Nephron progenitor cell (in vitro differentiated cells): ENCODE results near the gene BEGAIN.
A peak's percentile ranks its signal among the peaks of the same experiment; 100 is the strongest.

ENCODE experiments used
- DNase-seq: peaks from one replicate; pipeline ENCODE4 v3.0.0; 2021
- H3K27ac Mint-ChIP-seq: 2 replicates; pipeline ENCODE4 v1.8.0; 2021; ENCODE audit warnings: mild to moderate bottlenecking, moderate library complexity, mixed read lengths
- H3K27me3 Mint-ChIP-seq: 2 replicates; pipeline ENCODE4 v1.8.0; 2021; ENCODE audit warnings: mild to moderate bottlenecking, low read depth, mixed read lengths; ENCODE audit not compliant: poor library complexity
- H3K36me3 Mint-ChIP-seq: 2 replicates; pipeline ENCODE4 v1.8.0; 2021; ENCODE audit warnings: low read depth, mixed read lengths
- H3K4me1 Mint-ChIP-seq: 2 replicates; pipeline ENCODE4 v1.8.0; 2021; ENCODE audit warnings: mixed read lengths
- H3K4me3 Mint-ChIP-seq: 2 replicates; pipeline ENCODE4 v1.8.0; 2021; ENCODE audit warnings: mild to moderate bottlenecking, moderate library complexity, mixed read lengths
- H3K9me3 Mint-ChIP-seq: 2 replicates; pipeline ENCODE4 v1.8.0; 2021; ENCODE audit warnings: mild to moderate bottlenecking, moderate library complexity, mixed read lengths
- TF ChIP-seq, protein P1 (sequence below): fragments of 200-600 bp; sonication (generic); IDR thresholded peaks from 2 replicates; pipeline ENCODE4 v1.5.0; 2021; ENCODE audit warnings: antibody characterized with exemption

Gene BEGAIN

GRCh38 chr14:100536121-100536510 lies 51.1 kb downstream of the BEGAIN start:
- peaks cover 41% of the 10 kb centered on the region for H3K4me1 Mint-ChIP-seq
- no peaks in the 10 kb centered on the region for H3K36me3 Mint-ChIP-seq
- no peak overlapping the region for H3K4me3 Mint-ChIP-seq
- H3K27me3 Mint-ChIP-seq: no peaks in the 10 kb centered on the region
- TF ChIP-seq, protein P1, sequence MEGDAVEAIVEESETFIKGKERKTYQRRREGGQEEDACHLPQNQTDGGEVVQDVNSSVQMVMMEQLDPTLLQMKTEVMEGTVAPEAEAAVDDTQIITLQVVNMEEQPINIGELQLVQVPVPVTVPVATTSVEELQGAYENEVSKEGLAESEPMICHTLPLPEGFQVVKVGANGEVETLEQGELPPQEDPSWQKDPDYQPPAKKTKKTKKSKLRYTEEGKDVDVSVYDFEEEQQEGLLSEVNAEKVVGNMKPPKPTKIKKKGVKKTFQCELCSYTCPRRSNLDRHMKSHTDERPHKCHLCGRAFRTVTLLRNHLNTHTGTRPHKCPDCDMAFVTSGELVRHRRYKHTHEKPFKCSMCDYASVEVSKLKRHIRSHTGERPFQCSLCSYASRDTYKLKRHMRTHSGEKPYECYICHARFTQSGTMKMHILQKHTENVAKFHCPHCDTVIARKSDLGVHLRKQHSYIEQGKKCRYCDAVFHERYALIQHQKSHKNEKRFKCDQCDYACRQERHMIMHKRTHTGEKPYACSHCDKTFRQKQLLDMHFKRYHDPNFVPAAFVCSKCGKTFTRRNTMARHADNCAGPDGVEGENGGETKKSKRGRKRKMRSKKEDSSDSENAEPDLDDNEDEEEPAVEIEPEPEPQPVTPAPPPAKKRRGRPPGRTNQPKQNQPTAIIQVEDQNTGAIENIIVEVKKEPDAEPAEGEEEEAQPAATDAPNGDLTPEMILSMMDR: no peak
- H3K27ac Mint-ChIP-seq: no peak overlapping the region
- H3K9me3 Mint-ChIP-seq: no peaks in the 10 kb centered on the region
- DNase-seq: peak; percentile 3

DNA sequence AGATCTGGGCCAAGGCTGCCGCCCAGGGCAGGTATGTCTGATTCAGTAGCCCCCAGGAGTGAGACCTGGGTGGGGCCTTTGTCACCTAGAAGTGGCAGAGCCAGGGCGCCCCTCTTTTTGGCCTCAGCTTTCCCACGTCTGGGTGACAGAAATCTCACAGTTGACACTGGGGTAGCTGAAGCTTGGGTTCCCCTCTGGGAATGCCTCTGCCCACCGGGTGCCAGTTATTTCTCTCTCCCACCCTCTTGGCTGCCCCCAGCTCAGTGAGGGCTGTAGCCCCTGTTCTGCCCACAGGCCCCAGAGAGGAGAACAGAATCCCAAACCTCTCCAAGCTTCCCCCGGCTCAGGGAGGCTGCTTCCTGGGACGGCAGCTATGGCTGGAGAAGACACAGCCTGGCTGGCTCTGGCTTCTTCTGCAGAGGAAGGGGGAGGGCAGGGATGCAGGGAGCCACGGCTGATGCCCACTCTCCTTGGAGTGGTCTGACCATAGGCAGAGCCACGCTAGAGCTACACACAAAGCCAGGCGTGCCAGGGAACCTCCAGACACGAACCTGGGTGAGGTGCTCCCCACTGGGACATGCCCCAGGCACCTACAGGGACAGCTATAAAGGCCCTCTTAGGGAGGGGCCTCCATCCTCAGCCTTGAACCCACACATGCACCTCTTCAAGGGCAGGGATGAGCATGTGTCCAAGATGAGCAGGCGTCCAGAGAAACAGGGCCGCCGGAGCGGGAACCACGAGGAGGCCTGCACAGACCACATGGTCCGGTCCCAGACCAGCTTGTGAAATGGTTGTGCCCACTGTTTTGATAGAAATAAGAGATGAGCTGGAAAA lies 51.7 kb downstream of the BEGAIN start:
- DNase-seq: peak; percentile 1
- Mint-ChIP-seq H3K36me3 (no peaks in the 10 kb centered on the region), H3K4me3 (no peak overlapping the region), H3K4me1 (peaks cover 46% of the 10 kb centered on the region), H3K27ac (no peak overlapping the region), H3K9me3 (no peaks in the 10 kb centered on the region), H3K27me3 (no peaks in the 10 kb centered on the region)
- TF ChIP-seq, protein P1: no peak

GRCh38 chr14:100534528-100535286 lies 52.5 kb downstream of the BEGAIN start:
- Mint-ChIP-seq H3K4me3 (peak overlapping the region; percentile 5), H3K4me1 (peaks cover 43% of the 10 kb centered on the region), H3K36me3 (no peaks in the 10 kb centered on the region), H3K9me3 (no peaks in the 10 kb centered on the region), H3K27ac (peak overlapping the region; percentile 76), H3K27me3 (no peaks in the 10 kb centered on the region)
- peak; percentile 21 for DNase-seq
- TF ChIP-seq, protein P1: no peak

- Mint-ChIP-seq H3K4me1 (peaks cover 41% of the 10 kb centered on the region), H3K9me3 (no peaks in the 10 kb centered on the region), H3K27ac (no peak overlapping the region), H3K36me3 (no peaks in the 10 kb centered on the region), H3K27me3 (no peaks in the 10 kb centered on the region), H3K4me3 (no peak overlapping the region)
- TF ChIP-seq, protein P1: no peak
- DNase-seq: peak; percentile 12
Measured at GRCh38 chr14:100533656-100534485, 53.3 kb downstream of the BEGAIN start.

GRCh38 chr14:100532906-100533655 lies 54.1 kb downstream of the BEGAIN start:
- TF ChIP-seq, protein P1: no peak
- no peaks in the 10 kb centered on the region for H3K9me3 Mint-ChIP-seq
- no peak overlapping the region for H3K4me3 Mint-ChIP-seq
- DNase-seq: no peak
- H3K36me3 Mint-ChIP-seq: no peaks in the 10 kb centered on the region
- H3K27ac Mint-ChIP-seq: no peak overlapping the region
- H3K4me1 Mint-ChIP-seq: peaks cover 41% of the 10 kb centered on the region
- H3K27me3 Mint-ChIP-seq: no peaks in the 10 kb centered on the region
